NCI-H460 (cell line): ENCODE measurements around the gene TMEM94. TPM values are rescaled to one million over a fixed set of nuclear protein-coding genes. Genes with fewer than 3 reads are reported as not detected.
A peak's percentile ranks its signal among the peaks of the same experiment; 100 is the strongest.
"Not testable (repeated sequence)": the region's sequence is repeated elsewhere in the genome, so short reads cannot be mapped to it uniquely, and the experiment has no call there.

Experiments
- DNase-seq: peaks from one replicate; pipeline ENCODE4 v3.0.0-alpha.2; 2016; ENCODE audit warnings: low read depth; ENCODE audit errors: extremely low read depth
- polyA plus RNA-seq: library from polyadenylated mRNA; depleted of rRNA; stranded (reverse); fragments of >200 nt; gene quantifications from 2 replicates; pipeline ENCODE4 v1.2.3, GENCODE V29; 2014; cell fraction: nucleus; rRNA removed
- total RNA-seq: library from RNA; depleted of rRNA; stranded (reverse); fragments of >200 nt; shearing (Covaris generic); gene quantifications from 2 replicates; pipeline ENCODE4 v1.2.3, GENCODE V29; 2014; rRNA removed

TMEM94 gene
- 39.8 and 49.8 TPM in 2 replicates for total RNA-seq
- polyA plus RNA-seq = 108 and 230 TPM in 2 replicates

- DNase-seq = peak; percentile 98
Measured at GRCh38 chr17:75456417-75457046, at the start of gene TMEM94. Gene TMEM94 (plus strand): TSS chr17:75456635. CDS start chr17:75471906, 15,271 bp downstream.

DNA sequence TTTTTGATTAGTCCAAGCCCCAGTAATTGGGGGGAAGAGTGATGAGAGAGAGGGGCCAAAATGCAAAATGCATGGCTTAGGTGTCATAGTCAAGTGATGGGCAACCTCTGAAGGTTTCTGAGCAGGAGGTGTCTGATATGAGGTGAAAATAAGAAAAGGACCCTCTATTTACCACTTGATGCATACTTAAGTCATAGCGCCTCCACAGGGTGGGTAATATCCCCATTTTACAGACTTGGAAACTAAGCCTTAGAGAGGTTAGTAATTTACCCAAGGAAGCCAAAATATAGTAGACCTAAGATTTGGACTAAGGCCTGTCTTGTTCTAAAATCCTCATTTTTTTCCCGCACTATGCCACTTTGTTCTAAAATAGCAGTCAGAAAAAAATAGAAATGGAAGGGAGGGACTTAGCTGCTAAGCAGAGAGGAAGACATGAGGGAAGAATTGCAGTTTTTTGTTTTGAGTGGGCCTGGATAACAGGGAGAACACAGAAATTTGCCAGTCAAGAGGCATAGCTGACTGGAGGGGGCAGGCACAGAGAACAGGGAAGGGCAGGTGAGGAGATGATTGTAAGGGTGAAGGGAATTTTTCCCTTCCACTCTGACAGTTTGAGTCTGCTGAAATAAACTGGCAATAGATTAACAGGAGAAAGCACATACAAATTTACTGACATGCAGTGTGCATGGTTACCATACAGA, 48.6 kb upstream of the TMEM94 start:
- no peak for DNase-seq

- no peak for DNase-seq
Measured at GRCh38 chr17:75410141-75410540, 46.3 kb upstream of the TMEM94 start.

DNA sequence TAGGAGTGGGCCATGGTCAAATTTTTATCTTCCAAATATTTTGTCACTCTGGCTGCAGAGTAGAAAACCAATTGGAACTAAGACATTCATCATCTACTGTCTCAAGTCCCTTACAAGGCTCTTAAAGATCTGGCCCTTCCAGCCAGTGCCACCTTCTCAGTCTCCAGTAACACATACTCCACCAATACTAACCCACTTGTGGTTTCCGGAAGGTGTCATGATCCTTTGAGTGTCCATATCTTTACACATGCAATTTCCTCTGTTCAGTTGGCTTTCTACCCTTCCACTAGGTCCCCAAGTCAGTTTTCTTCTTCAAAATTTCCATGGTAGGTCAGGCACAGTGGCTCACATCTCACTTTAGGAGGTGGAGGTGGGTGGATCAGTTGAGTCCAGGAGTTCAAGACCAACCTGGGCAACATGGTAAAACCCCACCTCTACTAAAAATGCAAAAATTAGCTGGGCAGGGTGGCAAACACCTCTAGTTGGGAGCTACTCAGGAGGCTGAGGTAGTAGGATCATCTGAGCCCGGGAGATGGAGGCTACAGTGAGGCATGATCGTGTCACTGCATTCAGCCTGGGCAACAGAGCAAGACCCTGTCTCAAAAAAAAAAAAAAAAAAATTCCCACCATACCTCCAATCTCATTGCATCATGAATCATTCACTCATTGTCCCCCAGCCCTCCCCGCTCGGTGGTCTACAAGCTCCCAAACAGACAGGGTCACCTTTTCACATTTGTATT, 44.9 kb upstream of the TMEM94 start:
- DNase-seq = no peak

DNA sequence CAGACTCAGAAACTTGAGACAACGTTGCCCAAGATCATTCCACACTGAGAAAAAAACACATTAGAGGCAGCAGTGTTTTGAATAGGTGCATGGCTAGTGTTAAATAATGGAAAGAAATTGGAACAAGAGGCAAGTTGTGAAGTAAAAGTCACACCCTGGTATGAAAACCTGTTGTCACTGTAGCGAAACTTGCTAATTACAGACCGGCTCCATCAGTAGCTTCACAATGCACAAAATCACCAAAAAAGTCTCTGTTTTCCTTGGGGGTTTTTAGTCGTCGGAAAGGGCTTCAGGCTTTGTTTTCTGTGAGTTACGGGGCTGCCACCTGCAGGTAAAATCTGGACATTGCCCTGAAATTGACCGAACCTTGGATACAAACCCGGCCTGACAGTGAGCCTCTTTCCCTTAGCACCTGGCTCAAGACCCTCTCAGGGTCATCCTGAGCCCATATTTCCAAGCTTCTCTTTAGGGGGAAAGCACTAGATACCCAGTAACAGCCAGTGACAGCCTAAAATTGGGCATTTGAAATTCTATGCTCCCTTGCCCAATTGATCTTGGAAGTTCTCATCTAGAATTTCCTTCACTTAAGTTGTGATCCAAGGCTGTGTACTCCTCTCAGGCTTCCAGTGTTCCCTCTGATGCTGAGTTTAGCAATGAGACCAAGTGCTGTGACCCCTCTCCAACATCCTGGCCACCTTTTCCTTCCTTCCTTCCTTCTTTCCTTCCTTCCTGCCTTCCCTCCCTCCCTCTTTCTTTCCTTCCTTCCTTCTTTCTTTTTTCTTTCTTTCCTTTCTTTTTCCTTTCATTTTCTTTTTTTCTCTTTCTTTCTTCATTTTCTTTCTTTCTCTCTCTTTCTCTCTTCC, 43.7 kb upstream of the TMEM94 start:
- DNase-seq = peak; percentile 70

GRCh38 chr17:75414488-75414887, 41.9 kb upstream of the TMEM94 start:
- DNase-seq = no peak

DNA sequence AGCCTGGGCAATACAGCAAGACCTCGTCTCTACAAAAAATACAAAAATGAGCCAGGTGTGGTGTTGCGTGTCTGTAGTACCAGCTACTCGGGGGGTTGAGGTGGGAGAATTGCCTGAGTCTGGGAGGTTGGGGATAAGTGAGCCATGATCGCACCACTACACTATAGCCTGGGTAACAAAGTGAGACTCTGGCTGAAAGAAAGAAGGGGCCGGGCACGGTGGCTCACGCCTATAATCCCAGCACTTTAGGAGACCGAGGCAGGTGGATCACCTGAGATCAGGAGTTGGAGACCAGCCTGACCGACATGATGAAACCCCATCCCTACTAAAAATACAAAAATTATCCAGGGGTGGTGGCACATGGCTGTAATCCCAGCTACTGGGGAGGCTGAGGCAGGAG, 40.4 kb upstream of the TMEM94 start:
- DNase-seq = no peak

- no peak for DNase-seq
Measured at GRCh38 chr17:75417054-75417580, 39.3 kb upstream of the TMEM94 start.

GRCh38 chr17:75418531-75418930, 37.9 kb upstream of the TMEM94 start:
- no peak for DNase-seq

- DNase-seq = peak; percentile 52
Measured at GRCh38 chr17:75428543-75429469, 27.6 kb upstream of the TMEM94 start.

DNA sequence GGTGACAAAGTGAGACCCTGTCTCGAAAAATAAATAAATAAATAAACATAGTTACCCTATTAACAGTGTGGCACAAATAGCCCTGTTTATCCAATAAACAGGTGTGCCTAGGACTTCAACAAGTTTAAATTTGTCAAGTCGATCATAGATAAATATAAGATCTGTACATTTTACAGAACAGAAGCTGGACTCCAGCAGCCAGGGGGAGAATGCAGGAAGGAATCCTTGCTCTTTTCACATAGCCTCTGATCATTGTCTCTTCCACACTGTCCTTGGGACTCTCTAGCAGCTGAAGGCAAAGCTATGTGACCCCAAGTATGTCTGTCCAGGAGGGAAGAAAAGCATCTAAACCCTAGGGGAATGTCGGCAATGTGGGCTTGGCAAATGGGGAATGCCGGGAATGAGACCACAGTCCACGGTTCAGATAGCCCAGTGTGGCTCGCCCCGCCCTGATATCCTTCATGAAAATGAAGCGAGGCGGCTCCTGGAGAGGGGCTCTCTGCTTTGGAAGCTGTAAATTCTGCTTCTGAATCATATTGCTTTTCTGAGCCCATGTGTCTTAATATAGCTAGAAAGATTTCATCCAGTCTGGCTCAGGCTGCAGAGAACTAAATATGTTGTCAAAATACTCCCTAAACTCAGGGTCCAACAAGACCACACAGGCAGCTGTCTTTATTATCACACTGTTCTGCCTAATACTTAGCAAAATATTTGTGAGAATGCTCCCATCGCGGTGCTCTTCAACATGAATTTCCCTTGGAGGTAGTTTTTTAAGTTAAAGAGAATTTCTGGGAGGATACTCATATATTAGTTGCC, 26.1 kb upstream of the TMEM94 start:
- peak; percentile 48 for DNase-seq

DNA sequence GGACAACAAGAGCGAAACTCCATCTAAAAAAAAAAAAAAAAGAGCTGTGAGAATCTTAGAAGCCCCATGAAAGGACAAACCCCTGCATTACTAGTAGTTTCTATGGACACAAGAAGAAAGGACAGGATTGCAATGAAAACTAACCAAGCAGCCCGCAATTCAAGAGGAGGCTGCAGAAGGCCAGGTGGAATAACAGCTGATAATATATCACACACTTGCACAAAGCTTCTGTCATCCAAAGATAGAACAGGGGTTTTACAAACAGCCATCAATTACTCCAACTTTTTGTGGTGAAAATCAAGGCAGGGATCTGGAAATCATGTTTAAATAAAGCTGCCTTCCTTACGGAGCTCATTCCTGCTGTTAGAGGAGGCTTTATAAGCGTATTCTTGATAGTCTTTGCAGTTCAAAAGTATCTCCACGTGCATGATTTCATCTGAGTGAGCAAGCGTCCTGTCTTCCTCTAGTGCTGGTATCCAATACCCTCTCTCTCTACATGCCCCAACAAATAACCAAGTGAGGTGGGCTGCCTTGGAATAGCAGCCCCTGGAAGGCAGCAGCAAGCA, 23.1 kb upstream of the TMEM94 start:
- no peak for DNase-seq

DNA sequence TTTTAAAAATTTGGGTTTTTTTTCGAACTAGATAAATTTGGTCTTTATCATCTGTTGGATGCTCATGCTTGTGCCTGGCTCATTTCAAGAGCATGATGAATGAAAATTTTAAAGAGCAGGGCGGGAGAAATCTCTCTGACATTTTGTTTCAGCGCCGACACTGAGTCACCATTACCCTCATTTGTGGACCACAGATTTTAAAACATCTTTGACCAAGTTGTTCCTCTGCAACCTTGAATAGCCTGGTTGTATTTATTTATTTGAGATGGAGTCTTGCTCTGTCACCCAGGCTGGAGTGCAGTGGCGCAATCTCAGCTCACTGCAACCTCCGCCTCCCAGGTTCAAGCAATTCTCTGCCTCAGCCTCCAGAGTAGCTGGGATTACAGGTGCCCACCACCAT, 22.0 kb upstream of the TMEM94 start:
- not testable (repeated sequence) for DNase-seq

DNA sequence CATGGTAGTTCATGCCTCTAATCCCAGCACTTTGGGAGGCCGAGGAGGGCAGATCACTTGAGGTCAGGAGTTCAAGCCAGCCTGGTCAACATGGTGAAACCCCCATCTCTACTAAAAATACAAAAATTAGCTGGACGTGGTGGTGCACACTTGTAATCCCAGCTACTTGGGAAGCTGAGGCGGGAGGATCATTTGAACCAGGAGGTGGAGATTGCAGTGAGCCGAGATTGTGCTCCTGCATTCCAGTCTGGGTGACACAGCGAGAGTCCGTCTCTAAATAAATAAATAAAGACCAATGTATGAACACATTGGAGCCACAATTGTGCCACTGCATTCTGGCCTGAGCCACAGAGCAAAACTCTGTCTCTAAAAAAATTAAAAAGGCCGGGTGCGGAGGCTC, 19.0 kb upstream of the TMEM94 start:
- DNase-seq = not testable (repeated sequence)

DNA sequence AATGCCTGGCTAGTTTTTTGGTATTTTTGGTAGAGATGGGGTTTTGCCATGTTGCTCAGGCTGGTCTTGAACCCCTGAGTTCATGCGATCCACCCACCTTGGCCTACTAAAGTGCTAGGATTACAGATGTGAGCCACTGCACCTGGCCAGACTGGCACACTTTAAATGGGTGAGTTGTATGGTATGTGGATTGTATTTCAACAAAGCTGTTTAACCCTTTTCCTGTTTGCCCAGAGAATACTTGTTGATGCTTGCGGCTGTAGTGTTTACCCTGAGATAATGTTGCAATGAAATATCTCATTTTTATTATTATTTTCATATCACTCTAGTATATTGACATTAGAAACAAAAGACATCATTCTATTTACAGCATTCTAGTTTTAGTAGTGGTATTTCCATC, 17.1 kb upstream of the TMEM94 start:
- DNase-seq = no peak

GRCh38 chr17:75440738-75441448, 15.5 kb upstream of the TMEM94 start:
- no peak for DNase-seq
